CD1c-positive myeloid dendritic cell (primary cell): ENCODE results near the gene OXTR.
A peak's percentile ranks its signal among the peaks of the same experiment; 100 is the strongest.

ENCODE experiments used
- DNase-seq: peaks from one replicate; pipeline ENCODE4 v3.0.0-alpha.2; 2016; ENCODE audit errors: extremely low spot score

The OXTR gene

DNA sequence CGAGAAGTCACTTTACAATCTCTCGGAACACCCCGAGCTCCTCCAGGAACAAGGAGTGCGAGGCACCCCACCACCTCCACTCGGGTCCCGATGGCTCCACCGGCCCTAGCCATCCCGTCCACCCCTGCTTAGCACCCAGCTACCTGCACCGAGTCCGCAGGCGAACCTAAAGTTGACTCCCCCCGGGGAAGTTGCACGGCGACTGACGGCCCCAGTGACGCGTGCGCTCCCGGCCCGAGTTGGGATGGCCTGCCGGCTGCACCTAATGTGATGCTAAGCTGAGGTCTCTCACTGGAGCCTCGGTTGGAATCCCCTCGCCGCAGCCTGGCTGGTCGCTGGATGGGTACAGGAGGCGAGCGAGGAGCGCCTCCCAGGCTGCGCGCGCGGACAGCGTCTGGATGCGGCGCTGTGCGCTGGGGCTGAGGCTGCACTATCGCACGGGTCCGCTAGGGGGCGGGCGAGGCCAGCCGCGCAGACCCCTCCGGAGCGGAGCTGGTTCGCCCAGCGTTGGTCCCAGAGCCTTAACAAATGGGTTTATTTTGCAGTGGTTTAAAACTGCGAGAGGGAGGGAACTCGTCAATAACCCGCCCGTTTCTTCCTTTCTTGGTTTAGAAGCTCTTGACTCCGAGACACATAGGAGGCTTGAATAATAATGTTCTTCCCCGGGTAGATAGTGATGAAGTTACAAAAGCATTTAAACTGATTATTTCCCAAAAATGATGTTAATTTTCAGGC is at the start of gene OXTR:
OXTR (minus strand) TSS at position 526 of the 735 bp plus-strand sequence. CDS start 1,426 bp downstream, outside the sequence.
- peak; percentile 42 for DNase-seq

DNA sequence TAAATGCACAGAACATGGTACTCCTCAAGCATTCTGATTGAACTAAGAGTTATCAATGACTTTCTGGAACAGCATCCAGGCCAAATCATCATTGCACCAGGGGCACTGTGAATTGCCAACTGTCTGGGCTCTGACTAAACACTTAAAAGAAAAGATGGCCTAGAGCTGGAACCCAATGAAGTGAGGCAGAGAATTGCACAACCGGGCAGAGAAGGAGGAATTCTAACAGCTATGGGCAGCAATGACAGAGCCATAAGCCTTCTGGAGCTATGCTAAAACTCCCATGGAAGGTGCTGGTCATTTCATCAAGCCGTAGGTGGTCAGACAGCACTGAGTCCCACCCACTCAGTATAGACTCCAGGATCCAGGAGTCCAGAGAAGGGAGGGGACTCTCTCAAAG is 48.1 kb upstream of the OXTR start:
- no peak for DNase-seq

DNA sequence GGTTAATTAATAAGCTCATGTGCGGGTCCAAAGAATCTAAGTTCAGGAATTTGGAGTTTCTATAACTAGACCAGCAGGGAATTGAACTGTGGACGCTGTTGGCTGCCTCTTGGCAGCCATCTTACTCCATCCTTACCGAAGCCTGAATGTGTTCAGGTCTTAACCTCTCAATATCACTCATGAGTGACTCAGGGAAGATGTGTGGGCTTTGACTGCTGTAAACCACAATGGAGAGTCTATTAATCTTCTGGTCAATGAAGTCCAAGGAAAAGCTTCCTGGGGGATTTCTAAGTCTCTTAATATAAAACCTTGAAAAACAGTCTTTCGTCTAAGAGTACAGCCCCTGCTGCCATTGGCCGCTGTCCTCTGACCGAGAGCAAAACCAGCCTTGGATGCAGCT is 46.7 kb upstream of the OXTR start:
- DNase-seq, result no peak

DNA sequence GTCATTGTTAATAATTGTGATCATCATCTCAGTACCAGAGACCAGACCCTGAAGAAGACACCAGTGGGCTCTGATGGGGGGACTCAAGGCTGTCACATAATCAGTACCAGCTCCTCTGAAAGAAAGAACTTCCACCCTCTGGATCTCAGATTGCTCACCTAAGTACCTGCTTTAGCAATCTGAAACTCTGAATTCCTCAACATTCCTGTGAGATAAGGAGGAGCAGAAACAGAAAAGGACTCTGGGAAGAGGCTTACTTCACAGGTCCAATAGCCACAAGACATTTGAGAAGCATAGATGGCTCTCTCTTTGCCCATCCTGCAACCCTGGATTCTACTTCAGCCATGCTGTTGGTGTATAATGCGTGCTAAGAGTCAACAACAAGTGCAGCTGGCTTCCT is 44.0 kb upstream of the OXTR start:
- no peak for DNase-seq

DNA sequence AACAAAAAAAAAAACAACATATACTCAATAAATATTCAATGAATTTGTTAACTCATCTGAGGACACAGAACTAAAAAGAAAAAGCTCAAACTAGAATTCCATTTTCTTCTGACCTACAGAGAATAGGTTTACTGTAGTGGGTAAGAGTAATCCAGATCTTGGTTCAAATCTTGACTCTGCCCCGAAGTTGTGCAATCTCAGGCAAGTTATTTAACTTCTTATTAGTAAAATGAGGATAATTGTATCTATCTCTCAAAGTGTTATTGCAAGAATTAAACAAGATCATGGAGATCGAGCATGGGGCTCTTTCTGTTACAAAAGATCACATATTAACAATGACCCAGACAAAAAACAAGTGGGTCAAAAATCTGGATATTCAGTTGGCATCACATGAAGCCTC is 41.1 kb upstream of the OXTR start:
- DNase-seq, result no peak

DNA sequence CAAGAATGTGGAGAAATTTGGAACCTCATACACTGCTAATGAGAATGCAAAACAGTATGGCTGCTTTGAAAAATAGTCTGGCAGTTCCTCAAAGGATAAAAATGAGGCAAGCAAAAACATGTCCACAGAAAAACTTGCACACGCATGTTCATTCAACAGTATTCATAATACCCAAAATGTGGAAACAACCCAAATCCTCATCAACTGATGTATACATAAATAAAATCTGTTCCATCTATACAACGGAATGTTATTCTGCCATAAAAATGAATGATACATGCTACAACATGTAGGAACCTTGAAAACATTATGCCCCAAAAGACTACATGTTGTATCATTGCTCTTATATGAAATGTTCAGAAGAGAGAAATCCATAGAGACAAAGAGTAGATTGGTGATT is 36.4 kb upstream of the OXTR start:
- DNase-seq, result no peak

DNA sequence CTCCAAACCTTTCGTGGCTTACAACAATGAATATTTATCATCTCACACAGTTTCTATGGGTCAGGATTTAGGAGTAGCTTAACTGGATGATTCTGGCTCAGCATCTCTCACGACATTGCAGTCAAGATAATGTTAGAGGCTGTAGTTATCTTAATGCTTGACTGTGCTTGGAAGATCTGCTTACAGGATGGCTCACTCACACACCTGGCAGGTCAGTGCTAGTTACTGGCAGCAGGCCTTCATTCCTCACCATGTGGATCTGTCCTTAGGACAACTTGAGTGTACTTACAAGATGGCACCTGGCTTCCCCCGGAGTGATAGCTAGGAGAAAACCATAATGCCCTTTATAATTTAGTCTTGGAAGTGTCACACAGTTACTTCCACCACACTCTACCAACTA is 32.8 kb upstream of the OXTR start:
- DNase-seq, result no peak

DNA sequence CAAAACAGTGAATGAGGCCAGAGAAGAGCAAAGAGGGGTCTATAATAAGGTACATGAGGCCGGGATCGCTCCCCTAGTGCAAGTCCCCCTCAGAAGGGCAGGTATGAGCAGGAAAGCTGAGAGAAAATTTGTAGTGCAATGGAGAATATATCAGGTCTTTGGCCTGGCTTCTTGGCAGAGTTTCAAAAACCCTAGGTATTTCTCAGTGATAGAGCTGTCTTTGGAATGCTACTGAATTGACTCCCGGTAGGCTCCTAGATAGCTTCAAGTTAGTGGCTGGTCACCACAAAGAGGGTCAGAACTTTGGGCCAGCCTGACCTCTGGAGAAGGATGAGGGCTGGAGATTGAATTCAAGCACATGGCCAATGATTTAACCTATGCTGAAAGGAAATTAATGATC is 30.6 kb upstream of the OXTR start:
- DNase-seq, result no peak

DNA sequence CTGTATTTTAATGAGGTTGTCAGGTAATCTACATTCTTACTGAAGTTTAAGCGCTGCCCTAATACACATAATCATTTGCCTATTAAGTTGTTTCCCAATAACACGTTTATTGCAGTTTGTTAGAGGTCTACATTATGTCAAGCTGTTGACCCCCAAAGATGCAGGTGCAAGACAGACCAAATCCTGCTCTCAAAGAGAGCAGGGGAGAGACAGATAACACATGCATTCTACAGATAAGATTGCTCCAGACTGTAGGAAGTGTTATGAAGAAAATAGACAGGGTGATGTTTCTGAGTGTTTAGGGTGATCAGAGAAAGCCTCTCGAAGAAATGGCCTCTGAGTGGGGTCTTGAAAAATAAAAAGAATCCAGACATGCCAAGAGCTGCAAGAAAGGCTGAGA is 24.8 kb upstream of the OXTR start:
- no peak for DNase-seq

DNA sequence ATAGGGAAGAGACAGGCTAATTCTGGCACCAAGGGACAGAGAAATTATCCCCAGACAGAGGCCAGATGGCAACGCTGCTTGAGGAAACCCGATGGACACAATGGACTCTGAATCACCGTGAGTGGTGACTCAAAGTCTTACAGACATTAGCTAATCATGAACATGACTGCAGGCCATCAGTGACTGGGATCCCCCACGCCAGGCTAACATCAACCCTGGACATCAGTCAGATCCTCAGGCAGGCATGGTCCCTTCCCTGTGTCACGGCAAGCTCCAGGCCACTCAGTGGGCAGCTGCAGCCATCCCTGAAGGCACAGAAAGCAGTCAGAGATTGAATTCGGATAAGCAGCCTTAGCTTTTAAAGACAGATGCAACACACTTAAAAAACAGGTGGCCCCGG is 23.8 kb upstream of the OXTR start:
- no peak for DNase-seq

DNA sequence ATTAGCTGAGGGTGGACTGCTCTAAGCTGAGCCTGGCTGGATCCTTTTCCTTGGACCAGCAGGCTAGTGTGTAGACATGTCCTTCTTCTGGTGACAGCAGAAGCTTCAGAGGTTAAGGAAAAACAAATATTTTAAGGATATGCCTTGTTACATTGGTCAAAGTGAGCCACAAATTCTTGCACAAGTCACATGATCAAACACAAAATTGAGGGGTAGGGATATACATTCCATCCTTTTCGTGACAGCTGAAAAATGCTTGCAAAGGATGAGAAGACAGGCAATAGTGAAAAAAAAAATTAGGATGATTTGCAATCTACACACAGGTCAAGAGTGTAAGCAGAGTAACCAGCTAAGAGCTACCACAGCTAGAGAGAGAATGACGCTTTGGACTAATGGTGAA is 21.1 kb upstream of the OXTR start:
- no peak for DNase-seq

DNA sequence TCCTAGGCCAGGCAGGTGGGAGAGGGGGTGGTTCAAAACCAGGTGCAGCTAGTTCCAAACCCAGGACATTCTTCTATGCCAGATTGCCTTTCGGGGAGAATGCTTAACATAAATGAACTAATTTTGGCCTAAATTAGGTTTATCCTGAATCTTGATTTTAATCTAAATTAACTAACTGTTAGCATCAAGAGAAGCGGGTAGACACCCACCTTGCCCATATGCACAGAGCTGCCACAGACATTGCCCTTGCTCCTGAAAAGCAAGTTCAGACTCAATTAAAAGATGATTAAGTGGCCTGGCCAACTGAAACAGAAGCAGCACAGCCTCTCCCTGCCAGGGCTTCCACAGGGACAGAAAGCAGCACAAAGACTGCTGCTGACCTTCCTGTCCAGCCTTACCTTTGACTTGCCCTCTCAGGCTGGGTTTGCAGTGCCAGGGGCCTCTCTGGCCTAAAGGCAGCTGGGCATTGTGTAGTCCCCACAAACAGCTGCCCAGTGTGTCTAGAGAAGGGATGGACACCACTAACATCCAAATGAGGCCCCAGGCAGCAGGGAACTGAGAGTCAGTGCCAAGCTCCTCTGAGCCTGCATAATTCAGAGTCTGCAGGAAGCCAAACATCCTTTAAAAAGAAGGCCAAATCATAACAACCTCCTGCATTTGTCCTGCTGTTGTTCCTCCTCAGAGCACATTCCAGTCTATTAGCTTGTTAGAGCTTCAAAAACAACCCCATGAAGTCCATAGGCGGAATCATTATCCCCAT is 15.4 kb upstream of the OXTR start:
- no peak for DNase-seq

DNA sequence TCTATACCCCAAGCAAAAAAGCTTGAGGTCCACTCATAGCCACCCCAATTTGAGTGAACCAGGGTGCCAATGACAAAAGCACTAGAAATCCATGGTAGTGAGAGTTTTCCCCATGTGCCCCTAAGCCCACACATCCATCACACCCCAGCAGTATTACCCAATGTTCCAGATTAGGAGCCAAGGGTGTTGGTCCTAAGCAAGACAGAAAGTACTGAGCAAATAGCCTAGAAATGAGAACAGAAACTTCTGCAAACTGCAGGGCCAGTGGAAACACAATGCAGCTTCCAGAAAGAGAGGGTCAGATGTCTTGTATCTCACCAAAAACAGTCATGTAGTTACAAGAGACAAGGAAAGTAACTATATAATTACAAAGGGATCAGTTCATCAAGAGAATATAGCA is 10.9 kb upstream of the OXTR start:
- no peak for DNase-seq

DNA sequence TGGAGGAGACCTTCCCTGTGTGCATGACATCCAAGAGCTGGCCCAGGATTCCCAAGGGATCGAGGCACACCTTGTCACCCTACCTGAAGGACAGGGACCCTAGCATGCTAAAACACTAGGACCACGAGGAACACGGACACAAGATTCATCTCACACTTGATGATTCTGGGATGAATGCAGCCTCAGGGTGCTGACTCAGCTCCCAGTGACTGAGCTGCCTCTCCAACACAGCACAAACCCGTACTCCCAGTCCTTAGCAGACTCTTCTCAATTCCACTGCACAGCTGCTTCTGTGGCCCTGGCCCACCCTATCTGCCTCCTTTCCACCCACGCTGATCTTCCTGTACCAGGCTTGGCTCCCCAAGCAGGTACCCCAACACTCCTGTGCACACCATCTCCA is 9.1 kb upstream of the OXTR start:
- DNase-seq, result no peak

DNA sequence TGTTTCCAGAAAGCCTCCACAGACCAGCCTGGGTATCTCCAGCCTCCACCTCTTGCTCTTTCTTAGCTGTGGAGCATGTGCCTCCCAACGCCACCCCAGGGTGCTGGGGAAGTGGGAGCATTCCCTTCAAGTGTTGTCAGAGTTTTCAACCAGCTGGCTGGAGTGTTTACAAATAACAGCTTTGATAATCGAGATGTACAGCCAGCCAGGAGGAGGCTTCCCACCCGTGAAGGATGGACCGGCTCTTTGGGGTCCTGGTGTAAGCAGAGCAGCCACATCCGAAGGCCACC is 8.5 kb upstream of the OXTR start:
- no peak for DNase-seq

DNA sequence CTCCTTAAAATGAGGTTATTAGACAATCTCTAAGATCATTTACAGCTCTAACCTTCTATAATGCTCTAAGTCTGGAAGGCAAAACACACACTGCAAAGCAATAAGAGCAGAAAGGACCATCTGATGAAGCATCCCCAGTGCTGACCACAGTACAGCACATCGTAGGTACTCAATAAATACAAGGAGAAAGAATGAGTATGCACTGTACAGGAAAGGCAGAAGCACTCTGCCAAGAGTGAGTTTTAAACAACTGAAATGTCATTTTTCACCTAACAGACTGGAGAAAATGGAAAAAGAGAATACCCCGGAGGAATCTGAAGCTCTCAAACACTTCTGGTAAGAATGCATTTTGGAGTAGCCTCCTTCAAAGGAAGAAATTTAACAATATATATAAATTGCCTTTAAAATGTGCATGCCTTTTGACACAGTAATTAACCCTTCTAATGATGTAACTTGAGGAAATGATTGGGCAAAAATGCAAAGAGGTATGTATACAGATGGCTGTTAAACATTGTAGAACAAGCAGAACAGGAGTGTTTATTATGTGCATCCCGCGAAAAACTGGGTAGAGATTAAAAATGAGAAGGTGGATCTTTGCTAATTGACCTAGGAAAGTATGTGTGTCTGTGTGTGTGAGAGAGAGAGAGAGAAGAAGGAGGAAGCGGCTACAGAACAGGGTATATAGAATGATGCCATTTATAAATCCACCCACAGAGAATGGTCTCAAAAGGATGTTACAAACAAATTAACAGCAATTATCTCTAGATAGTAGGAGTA is 8.0 kb upstream of the OXTR start:
- DNase-seq, result no peak

DNA sequence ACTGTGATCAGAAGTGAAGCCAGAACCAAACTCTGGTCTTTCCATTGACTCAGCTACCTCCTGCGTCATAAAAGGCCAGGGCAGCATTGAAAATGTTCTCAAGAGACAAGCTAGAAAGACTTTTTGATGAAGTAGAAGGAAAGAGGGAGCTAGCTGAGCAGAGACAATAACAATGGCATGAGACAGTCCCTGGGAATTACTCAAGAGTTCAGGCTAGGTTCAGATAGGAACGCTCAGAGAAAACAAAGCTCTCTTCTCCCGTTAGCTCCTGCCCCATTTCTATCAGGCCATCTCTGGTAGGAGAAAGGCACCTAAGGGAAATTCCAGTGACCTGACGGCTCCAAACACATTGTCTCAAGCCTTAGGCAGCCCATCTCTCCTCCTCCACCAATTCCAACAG is 7.0 kb upstream of the OXTR start:
- DNase-seq, result no peak

DNA sequence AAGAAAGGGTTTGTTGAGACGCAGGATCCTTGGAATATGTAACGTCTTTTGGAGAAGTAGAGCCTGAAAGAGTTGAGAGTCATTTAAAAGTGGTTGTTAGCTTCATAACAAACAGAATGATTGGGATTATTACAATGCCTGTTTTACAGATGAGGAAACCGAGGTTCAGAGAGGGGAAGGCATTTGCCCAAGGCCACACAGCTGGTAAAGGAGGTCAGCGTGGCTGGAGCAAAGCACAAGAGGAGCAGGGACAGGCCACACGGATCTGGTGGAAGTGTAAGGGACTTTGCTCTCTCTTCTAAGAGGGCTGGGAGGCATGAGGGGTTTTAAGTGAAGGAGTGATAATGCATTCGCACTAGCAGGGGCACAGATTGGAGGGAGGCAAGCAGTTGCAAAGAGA is 6.2 kb upstream of the OXTR start:
- no peak for DNase-seq

DNA sequence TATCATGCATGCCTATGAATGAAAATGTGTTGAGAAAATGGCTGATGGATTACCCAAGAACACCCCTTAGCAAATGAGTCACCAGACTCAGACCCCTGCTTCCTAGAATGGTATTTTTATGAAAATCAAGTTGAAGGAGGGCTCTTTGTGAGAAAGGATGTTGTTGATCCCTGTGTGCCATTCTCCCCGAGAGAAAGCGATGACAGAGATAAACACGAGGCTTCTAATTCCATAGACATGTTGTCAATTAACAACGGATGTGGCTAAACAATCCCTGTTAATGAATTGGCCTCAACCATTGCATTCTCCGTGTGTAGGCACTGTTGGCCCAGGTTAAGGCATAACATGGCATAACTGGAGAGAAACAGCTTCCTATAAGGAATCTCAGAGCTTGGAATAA is 5.8 kb upstream of the OXTR start:
- DNase-seq, result no peak

DNA sequence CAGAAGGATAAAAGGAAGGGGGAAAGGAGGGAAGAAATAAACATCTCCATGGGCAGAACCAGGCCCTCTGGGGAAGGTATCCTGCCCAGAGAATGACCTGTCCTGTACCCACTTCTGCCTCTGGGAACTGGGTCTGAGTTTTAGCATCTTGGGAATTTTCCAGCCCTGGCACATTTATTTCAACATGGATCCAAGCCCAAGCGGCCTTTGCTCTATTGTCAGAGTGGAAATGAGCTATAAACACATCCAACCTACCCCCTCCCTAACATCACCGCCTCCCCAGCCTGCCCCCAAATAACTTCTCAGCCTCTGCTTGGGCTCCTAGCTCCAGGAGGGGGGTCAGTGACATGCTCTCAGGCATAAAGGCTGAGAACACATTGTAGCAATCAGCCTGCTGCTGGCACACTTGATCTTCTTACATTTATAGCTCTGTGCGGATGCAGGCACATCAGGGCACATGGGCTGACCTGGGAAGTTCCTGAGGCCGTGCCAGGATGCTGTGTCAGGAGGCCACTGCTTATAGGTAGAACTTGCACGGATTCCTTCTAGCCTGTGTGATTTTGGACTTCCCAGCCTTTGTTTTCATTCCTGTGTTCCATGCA is 4.6 kb upstream of the OXTR start:
- DNase-seq, result no peak

DNA sequence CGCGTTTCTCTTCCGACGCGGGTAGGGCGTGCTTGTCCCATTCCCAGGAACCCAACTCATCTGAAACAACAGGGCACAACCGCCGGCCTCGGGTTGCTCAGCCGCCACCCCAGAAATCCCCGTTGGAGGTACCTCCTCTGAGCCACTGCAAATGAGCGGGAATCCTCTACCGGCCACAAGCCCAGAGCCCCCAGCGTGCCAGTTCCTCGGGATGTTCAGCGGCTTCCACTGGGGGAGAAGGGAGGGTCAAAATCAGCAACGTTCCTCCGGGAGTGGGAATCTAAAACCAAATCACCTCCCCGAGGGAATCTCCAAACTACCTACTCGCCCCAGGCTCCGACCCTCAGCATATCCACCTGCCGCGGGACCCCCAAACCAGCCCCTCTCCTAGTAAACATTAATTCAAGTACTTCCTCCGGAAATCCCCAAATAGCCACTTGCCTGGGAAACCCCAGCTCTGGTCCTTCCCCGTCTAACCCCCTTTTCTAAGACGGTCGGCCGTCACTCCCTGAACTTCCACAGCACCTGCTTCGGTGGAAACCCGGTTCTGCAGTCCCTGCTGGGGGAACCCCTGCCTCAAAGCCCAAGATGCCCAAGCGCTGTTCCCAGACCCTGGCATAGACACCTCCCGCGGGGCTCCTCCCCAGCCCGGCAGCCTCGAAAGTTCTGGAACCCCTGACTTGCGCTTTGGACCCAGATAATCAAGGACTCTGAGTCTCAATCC is 887 bp downstream of the OXTR start:
- DNase-seq, result no peak
